Stimulated activated CD4-positive, alpha-beta T cell treated with anti-CD3 and anti-CD28 coated beads, Interleukin-4, amount 100 ng/mL, for 1 hour (primary cell): ENCODE measurements around the gene PLPPR2.
"Not testable (repeated sequence)": the region's sequence is repeated elsewhere in the genome, so short reads cannot be mapped to it uniquely, and the experiment has no call there.

Source experiments
- DNase-seq: peaks from one replicate; pipeline ENCODE4 v3.0.0-alpha.2; 2020

The PLPPR2 gene

GRCh38 chr19:11374433-11375142, 19.4 kb downstream of the PLPPR2 start, which contains the start of gene SWSAP1:
Gene SWSAP1, plus strand, starts transcription at chr19:11374666. Its CDS starts 15 bp downstream, at chr19:11374681.
- DNase-seq: peak; percentile 96

GRCh38 chr19:11375143-11375948, 20.1 kb downstream of the PLPPR2 start:
- DNase-seq: peak; percentile 64

DNA sequence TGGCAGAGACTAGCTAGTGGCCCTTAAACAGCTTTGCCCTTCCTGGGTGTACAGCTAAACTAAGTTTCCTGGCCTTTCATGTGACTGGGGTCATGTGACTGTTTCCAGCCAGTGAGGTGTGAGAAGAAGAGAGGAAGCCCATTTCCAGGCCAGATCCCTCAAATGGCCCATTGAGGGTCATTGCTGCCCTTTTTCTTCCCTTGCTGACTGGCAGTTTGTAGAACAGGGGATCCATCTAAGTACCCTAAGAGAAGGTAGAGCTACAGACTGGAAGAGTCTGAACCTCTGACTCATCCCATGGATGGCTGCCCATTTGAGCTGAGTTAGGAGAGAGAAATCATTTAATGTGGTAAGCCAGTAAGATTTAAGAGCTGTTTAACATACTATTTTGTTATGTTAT, 22.0 kb downstream of the PLPPR2 start:
- DNase-seq: no peak

DNA sequence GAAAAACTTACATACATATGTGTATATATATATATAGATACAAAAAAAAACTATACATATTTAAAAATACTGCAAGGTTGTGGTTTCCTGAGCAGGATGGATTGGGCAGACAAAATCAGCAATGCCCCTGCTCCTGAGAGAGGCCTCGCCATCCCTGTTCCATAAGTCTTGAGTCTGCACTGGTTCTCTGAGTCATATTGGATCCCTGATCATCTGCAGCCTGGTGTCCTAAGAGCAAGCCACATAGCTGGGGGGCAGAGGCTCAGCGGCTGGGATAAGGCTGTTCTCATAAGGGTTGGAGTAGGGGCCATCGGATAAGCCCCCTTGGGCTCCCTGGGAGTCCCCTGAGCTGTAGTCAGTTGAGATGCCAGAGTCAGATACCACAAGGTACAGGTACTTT, 22.5 kb downstream of the PLPPR2 start:
- DNase-seq: no peak

DNA sequence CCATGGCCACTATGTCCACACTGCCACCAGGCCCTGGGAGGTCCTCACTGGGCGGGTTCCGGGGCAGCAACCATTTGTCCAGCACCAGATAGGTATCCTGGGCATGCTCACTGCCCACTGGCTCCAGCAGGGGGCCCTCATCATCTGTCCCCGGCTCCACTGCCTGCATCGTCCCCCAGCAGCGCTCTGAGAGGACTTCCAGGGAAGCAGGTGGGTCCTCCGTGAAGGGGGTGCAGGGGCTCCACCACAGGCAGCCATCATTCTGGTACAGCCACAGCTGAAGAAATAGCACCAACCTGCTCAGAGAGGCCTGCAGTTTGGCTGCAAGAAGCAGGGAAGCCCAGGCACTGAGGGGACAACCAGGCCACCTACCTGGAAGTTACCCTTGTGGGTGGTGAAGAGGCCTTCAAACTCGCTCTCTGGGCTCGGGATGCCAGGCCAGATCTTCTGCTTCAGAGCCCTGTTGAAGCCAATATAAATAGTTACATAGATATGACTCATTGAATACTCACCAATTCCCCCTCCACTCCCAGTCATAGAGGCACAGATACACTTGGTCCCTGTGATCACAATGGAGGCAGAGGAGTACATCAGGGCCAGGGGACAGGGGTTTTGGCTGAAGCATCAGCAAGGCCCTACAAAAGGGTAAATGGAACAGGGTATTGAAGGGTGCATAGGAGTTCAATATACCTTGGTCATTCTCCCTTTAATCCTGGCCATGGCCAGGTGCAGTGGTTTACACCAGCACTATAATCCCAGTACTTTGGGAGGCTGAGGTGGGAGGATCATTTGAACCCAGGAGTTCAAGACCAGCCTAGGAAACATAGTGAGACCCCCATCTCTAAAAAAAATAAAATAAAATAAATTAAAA, 23.3 kb downstream of the PLPPR2 start:
- DNase-seq: no peak

DNA sequence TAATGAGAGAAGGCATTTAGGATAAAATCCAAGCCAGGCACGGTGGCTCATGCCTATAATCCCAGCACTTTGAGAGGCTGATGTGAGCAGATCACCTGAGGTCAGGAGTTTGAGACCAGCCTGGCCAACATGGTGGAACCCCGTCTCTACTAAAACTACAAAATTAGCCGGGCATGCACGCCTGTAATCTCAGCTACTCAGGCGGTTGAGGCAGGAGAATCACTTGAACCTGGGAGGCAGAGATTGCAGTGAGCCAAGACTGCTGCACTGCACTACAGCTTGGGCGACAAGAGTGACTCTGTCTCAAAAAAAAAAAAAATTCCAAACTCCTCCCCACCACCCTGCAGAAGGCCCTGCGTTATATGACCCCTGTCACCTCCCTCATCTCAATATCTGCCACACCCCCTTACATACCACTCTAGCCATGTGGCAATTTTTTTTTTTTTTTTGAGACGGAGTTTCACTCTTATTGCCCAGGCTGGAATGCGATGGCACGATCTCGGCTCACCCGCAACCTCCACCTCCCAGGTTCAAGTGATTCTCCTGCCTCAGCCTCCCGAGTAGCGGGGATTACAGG, 24.1 kb downstream of the PLPPR2 start:
- not testable (repeated sequence) for DNase-seq

GRCh38 chr19:11379857-11380350, 24.7 kb downstream of the PLPPR2 start:
- no peak for DNase-seq

DNA sequence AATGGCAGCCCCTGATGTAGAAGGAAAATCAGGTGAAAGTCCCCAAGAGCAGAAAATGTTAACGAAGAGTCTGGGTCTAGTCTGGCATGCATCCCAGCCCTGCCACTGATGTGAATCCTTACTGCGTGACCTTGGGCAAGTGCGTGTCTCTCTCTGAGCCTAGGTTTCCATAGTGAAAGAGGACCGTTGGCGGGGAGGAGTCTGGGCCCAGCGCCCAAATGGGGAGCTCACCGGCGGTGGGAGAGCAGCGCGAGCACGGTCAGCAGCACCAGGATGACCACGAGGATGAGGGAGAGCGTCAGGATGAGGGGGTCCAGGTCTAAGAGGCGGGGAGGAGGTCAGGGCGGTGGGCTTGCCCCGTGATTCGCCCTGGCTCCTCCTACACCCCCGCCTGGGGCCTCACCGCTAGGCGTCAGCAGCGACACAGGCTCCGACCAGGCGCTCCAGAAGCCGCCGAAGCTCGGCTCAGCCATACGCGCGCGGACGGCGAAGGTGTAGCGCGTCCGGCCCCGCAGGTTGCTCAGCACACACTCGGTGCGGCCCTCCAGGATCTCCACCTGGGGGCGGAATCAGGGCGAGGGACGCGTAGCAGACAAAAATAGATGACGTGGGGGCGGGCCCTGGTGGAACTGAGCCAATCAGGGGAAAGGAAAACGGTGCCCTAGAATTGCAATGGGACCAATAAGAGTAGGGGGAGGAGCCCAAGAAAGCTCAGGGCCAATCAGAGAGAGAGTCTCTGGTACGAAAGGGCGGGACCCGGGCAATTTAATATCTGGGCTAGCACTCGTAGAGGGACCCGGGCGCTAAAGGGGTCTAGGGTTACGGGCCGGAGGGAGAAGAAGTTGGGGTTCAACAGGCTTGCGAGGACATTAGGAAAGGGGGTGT, 25.7 kb downstream of the PLPPR2 start:
- DNase-seq: peak; percentile 94

DNA sequence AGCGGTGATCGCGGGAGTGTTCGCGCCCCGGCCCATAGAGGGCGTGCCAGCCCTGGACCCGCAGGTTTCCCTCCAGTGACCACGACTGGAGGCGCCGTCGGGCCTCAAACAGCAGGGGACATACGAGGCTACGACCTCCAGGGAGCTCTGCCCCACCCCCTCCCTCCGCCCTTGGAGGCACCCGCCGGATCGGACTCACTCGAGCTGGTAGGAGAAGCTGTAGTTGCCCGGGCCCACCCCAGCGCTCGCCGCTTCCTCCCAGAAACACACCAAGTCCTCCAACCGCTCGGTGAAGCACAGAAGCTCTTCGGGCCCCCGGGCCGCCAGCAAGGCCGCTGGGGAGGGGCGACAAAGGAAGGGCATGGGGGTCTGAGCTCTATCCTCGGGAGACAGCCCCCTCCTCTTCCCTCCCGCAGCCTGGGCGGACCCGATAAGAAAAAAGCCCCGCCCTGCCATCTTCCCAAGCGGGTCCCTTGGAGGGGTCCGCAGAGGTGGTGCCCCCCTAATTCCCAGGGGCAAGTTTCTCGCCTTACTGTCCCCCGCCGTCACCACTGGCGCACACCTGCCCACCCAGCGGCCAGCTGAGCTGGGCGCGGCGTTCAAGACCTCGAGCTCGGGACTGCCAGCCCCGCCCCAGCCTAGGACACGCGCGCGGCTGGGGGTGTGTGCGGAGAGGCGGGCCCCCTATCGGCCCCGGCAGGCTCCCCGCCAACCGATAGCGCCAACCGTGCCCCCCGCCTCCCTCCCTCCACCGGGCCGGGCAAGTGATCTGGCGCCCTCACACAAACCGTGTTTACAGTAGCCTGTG, 27.9 kb downstream of the PLPPR2 start:
- DNase-seq: peak; percentile 41

DNA sequence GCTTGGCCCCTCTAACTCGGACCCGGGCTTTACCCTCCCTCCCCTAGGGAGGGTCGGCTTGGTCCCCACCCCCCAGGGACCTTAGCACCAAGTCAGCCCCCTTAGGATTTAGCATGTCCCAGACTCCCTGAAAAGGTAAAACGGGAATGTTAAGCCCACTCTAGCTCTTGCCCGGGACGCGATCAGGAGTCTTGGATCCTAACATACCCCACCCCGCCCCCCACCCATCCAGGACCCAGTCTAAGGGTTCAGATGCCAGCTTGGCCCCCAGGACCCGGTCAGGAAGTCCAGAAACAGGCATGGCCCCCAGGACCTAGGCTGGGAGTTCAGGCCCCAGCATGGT, 28.4 kb downstream of the PLPPR2 start:
- no peak for DNase-seq

DNA sequence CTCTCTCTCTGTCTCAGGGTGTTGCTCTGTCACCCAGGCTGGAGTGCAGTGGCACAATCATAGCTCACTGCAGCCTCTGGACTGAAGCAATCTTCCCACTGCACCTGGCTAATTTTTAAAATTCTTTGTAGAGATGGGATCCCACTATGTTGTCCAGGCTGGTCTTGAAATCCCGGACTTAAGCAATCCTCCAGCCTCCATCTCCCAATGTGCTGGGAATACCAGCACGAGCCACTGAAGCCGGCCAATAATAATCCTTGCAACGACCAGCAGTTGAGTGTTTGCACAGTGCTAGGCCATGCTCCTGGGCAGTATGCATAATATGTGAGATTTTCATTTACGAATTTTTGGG, 29.5 kb downstream of the PLPPR2 start:
- no peak for DNase-seq

- no peak for DNase-seq
These were observed 32.2 kb downstream of the PLPPR2 start for GRCh38 chr19:11387162-11388034.

- no peak for DNase-seq
These were observed 35.1 kb downstream of the PLPPR2 start for GRCh38 chr19:11390359-11390758.

DNA sequence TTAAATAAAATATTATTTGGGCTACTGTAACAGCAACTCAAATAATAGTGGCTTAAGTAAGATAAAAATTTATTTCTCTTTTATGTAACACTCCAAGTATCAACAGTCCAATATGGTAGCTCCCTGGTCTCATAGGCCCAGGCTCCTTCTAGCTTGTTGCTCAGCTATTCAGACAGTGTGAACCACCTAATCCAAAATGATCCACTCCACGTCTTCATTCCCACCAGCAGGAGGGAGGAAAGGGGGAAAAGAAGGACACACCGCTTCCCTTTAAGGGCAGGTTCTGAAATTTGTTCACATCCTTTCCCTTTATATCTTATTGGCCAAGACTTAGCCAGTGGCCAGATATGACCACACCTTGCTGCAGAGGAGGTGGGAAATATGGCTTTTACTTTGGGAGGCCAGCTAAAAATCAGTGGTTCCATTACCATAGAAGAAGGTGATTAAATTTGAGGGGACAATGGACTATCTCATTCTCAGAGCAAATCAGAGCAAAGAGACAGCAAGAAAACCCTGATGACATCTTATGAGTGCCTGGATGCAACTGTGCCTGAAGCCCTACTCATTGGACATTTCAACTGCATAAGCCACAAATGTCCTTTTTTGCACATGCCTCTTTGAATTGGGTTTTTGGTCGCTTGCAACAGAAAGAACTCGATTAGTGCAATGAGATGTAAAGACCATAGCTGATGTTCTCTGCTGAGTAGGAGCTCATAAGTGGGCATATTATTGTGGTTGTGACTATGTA, 35.9 kb downstream of the PLPPR2 start:
- no peak for DNase-seq

GRCh38 chr19:11397089-11397610, 41.9 kb downstream of the PLPPR2 start:
- no peak for DNase-seq

DNA sequence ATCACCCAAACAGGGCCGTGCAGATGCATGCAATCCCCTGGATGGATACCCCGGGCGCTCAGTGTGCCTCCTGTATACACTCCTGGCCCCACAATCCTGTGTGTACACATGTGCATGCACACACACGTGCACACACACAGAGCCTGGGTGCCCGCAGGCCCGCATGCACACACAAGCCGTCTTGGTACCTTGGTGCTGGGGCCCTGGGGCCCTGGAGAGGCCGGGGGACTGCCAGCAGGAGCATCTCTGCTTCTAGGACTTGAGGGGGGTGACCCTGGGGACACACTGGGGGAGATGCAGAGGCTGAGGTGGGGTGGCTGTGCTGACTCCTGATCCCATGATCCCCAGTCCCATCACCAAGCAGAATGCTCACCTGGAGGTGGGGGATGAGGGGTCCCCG, 44.4 kb downstream of the PLPPR2 start:
- no peak for DNase-seq

DNA sequence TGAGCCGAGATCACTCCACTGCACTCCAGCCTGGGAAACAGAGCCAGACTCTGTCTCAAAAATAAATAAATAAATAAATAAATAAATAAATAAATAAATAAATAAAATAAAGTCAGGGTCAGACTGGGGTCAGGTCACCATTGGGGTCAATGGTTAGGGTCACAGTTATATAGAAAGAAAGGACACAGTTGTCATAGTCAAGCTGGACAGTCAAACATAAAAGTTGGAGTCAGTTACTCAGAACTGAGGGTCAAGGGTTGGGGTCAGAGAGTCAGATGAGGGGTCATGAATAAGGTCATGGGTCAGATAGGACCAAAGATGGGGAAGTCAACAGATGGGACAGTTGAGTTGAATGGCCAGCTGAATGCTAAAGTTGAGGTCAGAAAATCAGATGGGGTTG, 45.6 kb downstream of the PLPPR2 start:
- no peak for DNase-seq

DNA sequence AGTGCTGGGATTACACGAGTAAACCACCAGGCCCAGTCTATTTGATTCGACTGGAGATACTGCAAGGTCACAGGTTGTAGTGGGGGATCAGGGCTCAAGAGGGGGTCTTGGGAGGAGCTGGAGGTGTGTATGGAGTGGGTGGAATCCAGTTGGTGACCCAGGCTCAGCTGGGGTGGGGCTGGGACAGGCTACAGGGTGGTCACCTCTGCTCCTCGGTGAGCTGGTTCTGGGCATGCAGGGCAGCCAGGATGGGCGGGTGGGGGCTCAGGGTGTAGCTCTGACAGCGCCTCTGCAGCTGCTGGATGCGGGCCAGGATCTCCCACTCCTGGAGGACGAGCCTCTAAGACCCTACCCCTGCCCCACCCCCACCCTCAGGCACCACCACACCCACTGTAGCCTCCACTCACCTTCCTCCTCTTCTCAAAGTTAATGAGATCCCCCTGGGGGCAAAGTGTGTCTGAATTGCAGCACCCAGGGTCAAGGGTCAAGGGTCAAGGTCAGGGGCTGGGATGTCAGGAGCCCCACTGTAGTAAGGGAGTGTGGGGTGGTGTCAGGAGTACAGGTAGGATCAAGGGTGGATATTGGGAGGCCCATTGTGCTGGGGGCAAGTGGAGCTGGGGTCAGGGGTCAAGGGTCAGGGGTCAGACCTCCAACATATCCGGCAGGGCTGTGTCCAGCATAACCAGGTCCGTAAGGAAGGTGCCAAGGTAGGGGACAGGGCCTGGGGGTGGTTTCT, 46.7 kb downstream of the PLPPR2 start:
- DNase-seq: no peak
